ENCODE measurements around the gene IGSF5.

IGSF5 gene

DNA sequence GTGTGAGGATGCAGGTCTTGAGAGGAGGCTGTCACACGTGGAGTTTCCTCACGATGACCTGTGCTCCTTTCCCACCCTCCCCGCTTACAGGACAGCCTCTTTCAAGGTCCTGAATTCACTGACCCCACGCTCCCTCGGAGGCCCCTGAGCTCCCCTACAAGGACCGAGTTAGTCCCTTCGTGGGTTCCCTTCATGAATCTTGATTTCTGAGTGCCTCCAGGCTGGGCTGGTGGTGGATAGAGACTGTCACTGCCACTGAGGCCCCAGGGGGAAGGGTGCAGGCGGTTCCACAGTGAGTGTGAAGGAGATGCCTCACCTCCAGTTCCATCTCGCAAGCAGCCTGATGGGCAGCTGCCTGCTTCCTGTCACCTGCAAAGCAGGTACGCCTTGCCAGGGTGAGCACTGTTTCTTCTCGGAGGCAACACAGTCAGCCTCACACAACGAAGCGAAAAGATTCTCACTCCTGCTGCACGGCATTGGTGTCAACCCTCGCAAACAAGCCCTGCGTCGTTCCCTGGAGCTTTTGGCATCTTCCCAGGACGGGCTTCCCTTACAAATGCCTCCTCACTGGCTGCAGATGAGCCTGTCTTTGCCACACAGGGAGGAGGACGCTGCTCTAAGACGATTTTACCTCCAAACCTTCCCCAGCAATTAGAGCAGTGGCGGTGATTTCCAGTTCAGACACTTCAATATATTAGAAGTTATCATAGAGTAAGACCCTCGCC, 95.6 kb downstream of the IGSF5 start:
- no peak overlapping the region for H3K4me3 ChIP-seq (ENCODE audit: low read depth, low read length)
- DNase-seq (ENCODE audit: low read depth) = no peak
- TF ChIP-seq, protein P1, sequence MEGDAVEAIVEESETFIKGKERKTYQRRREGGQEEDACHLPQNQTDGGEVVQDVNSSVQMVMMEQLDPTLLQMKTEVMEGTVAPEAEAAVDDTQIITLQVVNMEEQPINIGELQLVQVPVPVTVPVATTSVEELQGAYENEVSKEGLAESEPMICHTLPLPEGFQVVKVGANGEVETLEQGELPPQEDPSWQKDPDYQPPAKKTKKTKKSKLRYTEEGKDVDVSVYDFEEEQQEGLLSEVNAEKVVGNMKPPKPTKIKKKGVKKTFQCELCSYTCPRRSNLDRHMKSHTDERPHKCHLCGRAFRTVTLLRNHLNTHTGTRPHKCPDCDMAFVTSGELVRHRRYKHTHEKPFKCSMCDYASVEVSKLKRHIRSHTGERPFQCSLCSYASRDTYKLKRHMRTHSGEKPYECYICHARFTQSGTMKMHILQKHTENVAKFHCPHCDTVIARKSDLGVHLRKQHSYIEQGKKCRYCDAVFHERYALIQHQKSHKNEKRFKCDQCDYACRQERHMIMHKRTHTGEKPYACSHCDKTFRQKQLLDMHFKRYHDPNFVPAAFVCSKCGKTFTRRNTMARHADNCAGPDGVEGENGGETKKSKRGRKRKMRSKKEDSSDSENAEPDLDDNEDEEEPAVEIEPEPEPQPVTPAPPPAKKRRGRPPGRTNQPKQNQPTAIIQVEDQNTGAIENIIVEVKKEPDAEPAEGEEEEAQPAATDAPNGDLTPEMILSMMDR (IDR thresholded peaks at IDR 0.05; ENCODE audit: control insufficient read depth, extremely low read depth, insufficient read depth) = no peak

DNA sequence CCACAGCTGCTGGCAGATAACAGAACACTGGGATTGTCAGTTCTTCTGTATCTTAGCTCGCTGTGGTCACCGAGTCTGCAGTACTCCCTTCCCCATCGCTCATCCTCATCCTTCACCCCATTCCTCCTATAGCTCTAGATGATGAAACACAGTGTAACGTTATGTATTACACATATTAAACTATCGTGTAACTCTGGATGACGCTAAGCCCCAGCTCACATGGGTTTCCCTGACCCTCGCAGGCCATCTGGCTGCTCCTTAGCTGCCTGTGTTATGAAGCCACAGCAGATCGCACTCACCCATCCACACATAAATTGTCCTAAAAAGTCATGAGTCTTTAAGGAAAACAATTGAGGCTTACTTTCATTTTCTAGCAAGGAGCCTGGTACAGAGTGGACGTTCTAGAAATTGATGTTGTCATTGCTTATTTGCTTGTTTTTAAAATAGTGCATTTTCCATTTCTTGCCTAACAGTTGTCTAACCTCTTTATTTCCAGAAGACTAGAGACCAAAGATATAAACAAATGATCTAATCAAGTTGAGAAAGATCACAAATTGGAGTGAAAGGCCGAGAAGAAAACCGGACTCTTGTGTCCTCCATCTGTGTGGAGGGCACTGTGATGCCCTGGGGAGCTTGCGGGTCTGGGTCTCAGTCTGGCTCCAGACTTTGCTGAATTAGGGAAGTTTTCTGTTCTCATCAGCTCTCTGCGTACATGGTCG, 97.9 kb downstream of the IGSF5 start:
- TF ChIP-seq, protein P1 (IDR thresholded peaks at IDR 0.05; ENCODE audit: control insufficient read depth, extremely low read depth, insufficient read depth) = no peak
- no peak overlapping the region for H3K4me3 ChIP-seq (ENCODE audit: low read depth, low read length)
- DNase-seq (ENCODE audit: low read depth) = no peak

DNA sequence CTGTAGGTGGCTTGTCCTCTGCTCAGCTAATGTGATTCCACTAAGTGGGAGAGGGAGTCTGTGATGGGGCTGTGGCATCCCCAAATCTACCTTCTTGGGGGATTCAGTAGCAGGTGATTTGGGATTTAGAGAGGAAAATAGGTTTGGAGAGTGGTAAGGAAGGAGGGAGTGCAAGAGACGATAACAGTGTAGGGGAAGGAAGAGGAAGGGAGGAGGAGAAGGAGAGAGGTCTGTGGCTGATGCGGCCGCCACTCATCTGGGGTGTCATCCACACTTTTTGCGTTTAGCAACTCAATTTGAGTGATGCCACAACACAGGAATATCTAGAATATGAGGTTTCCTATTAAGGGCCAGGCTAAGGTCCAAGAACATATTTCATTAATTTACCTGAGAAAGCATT, 98.5 kb downstream of the IGSF5 start:
- no peak overlapping the region for H3K4me3 ChIP-seq (ENCODE audit: low read depth, low read length)
- no peak for DNase-seq (ENCODE audit: low read depth)
- TF ChIP-seq, protein P1 (IDR thresholded peaks at IDR 0.05; ENCODE audit: control insufficient read depth, extremely low read depth, insufficient read depth) = no peak

DNA sequence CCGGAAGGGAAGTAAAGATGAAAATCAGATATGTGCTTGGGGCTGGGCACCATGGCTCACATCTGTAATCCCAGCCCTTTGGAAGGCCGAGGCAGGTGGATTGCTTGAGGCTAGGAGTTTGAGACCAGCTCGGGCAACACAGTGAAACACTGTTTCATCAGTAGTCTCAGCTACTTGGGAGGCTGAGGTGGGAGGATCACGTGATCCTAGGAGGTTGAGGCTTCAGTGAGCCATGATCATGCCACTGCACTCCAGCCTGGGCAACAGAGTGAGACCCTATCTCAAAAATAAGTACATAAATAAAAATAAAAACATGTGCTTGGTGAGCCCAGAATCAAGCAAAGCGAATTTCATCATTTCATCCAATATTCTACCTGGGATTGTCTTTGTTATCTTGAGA, 98.9 kb downstream of the IGSF5 start:
- no peak overlapping the region for H3K4me3 ChIP-seq (ENCODE audit: low read depth, low read length)
- no peak for DNase-seq (ENCODE audit: low read depth)
- TF ChIP-seq, protein P1 (IDR thresholded peaks at IDR 0.05; ENCODE audit: control insufficient read depth, extremely low read depth, insufficient read depth) = no peak

DNA sequence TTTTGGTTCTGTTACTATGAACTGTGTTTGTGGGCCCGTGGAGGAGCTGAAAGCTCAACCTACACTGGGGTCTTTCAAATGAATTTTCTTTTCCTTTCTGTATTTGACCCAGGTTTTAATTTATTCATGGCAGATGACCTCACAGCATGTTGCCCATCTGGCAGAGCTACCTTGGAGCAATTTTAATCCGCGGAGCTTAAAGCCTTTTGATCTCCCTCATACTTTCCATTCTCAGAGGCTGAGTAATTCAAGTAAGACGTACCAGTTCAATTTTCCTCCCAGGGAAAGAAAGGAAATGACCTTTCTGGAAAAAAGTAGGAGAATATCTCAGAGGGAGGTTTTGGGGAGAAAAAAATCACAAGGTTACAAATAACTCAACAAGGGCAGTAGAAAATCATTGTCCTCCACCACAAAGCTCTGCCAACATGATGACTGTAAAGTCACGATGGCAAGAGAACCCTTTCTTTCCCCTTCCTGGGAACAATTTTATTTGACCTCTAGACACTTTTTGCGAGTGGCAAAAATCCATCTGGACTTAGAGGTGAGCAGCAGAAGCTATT, 100.7 kb downstream of the IGSF5 start:
- H3K4me3 ChIP-seq (ENCODE audit: low read depth, low read length) = no peak overlapping the region
- TF ChIP-seq, protein P1 (IDR thresholded peaks at IDR 0.05; ENCODE audit: control insufficient read depth, extremely low read depth, insufficient read depth) = no peak

DNA sequence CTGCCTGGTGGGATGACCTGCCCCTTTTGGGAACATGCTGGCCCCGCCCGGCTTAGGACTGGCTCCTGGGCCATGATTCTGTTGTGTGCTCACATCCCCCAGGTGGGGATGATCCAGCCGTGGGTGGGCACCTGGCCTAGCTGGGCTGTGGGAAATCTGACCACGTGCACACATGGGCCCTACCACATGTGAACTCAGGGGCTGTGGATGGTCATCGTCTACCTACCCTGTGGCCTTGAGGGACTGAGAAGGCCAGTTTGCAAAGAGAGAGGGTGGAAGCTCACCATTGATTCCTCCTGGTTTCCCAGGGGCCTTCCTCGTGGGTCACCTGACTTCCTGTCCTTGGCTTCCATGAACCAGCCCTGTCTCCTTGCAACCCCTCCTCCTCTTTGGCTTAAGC, 102.9 kb downstream of the IGSF5 start:
- H3K4me3 ChIP-seq (ENCODE audit: low read depth, low read length) = no peak overlapping the region
- TF ChIP-seq, protein P1 (IDR thresholded peaks at IDR 0.05; ENCODE audit: control insufficient read depth, extremely low read depth, insufficient read depth) = no peak
- no peak for DNase-seq (ENCODE audit: low read depth)

More for the DNA sequence above, 100.7 kb downstream of the IGSF5 start:
- DNase-seq (ENCODE audit: low read depth) = no peak
